Fibroblast of lung (primary cell): ENCODE results near the gene PTPRH.

Experiments
- CTCF ChIP-seq, 2 donors: IDR thresholded peaks in 1 of 2; conservative IDR thresholded peaks in 1 of 2; 1 replicate in 1 of 2; 2 replicates in 1 of 2; pipeline ENCODE4 v1.5.1; 2011 to 2012; ENCODE audit warnings: low read length in 2 of 2, control low read depth in 1 of 2, inconsistent platforms in 1 of 2, low read depth in 1 of 2, mild to moderate bottlenecking in 1 of 2
- EZH2 ChIP-seq: IDR thresholded peaks from 2 replicates; pipeline ENCODE4 v1.5.1; 2012; ENCODE audit warnings: low read length, control low read depth, mild to moderate bottlenecking; ENCODE audit errors: missing control alignments

GRCh38 chr19:55224038-55224665, 14.9 kb upstream of the PTPRH start:
- no peak for TF ChIP-seq CTCF (conservative IDR thresholded peaks at IDR 0.05 in 1 of 2, IDR thresholded peaks at IDR 0.05 in 1 of 2; ENCODE audit: low read depth in 1 of 2, low read length in 2 of 2)
- TF ChIP-seq EZH2, result no peak
